ENCODE results near the gene CELSR1.

Gene CELSR1

DNA sequence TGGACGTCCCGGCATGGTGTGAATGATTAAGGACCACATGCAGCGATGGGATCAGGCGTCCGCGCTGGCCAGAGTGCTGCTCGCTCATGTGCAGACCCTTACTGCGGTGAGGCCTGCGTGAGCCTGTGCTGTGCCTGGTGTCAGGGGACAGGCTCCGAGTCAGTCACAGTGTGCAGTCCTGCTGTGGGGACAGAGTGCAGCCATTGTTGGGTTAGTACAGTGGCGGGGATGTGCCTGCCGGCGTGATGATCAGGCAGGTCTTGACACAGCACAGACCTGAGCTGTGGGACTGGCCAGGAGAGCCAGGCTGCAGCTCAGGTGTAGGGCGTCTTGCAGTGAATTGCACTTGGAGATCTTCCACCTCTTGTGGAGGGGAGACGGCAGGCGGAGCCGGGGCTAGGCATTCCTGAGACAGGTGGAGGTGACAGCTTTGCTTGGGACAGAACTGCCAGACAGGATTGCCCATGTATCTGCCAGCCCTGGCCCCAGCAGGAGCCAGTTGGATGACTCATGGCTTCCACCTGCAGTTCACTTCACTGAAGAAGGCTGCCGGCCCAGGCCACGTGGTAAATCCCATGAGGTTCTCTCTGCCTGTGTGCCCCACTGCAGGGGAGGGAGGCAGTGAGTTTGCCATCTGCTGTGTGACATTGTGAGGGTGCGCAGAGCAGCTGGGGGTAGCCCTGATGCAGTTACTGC lies 184.6 kb downstream of the CELSR1 start:
- H3K4me3 ChIP-seq (ENCODE audit: low read depth, low read length), result no peak overlapping the region
- DNase-seq (ENCODE audit: low read depth), result no peak
- in situ Hi-C loops (cut with HindIII; ENCODE audit: low sequenced_read_pairs), result no loop called here
- TF ChIP-seq, protein P1, sequence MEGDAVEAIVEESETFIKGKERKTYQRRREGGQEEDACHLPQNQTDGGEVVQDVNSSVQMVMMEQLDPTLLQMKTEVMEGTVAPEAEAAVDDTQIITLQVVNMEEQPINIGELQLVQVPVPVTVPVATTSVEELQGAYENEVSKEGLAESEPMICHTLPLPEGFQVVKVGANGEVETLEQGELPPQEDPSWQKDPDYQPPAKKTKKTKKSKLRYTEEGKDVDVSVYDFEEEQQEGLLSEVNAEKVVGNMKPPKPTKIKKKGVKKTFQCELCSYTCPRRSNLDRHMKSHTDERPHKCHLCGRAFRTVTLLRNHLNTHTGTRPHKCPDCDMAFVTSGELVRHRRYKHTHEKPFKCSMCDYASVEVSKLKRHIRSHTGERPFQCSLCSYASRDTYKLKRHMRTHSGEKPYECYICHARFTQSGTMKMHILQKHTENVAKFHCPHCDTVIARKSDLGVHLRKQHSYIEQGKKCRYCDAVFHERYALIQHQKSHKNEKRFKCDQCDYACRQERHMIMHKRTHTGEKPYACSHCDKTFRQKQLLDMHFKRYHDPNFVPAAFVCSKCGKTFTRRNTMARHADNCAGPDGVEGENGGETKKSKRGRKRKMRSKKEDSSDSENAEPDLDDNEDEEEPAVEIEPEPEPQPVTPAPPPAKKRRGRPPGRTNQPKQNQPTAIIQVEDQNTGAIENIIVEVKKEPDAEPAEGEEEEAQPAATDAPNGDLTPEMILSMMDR (IDR thresholded peaks at IDR 0.05; ENCODE audit: low read depth, low read length, missing control alignments), result no peak

DNA sequence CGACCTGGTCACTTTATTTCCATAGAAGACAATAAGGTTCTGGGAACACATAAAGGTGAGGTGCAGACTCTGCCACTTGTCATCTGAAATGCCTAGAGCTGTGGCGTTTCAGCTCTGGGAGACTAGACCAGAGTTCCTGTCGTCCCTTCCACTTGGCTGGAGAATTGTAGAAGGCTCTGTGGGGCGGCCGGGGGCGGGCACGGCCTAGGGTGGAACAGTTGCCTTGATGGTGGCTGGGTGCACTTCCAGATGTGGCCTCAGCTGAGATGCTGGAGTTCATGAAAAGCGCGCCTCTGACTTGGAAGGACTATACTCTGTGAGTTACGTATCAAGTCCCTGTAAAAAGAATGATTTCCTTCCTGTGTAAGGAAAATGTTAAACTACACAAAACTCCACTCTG lies 185.1 kb downstream of the CELSR1 start:
- TF ChIP-seq, protein P1 (IDR thresholded peaks at IDR 0.05; ENCODE audit: low read depth, low read length, missing control alignments), result no peak
- no peak for DNase-seq (ENCODE audit: low read depth)
- no peak overlapping the region for H3K4me3 ChIP-seq (ENCODE audit: low read depth, low read length)
- in situ Hi-C loops (cut with HindIII; ENCODE audit: low sequenced_read_pairs), result no loop called here

GRCh38 chr22:46351767-46352166 lies 185.7 kb downstream of the CELSR1 start:
- H3K4me3 ChIP-seq (ENCODE audit: low read depth, low read length), result no peak overlapping the region
- no peak for DNase-seq (ENCODE audit: low read depth)
- in situ Hi-C loops (cut with HindIII; ENCODE audit: low sequenced_read_pairs), result no loop called here
- TF ChIP-seq, protein P1 (IDR thresholded peaks at IDR 0.05; ENCODE audit: low read depth, low read length, missing control alignments), result no peak

- H3K4me3 ChIP-seq (ENCODE audit: low read depth, low read length), result no peak overlapping the region
- in situ Hi-C loops (cut with HindIII; ENCODE audit: low sequenced_read_pairs), result no loop called here
- TF ChIP-seq, protein P1 (IDR thresholded peaks at IDR 0.05; ENCODE audit: low read depth, low read length, missing control alignments), result no peak
Observed at GRCh38 chr22:46351131-46351735, 186.2 kb downstream of the CELSR1 start.

GRCh38 chr22:46350646-46351045 lies 186.8 kb downstream of the CELSR1 start:
- in situ Hi-C loops (cut with HindIII; ENCODE audit: low sequenced_read_pairs), result no loop called here
- no peak overlapping the region for H3K4me3 ChIP-seq (ENCODE audit: low read depth, low read length)
- TF ChIP-seq, protein P1 (IDR thresholded peaks at IDR 0.05; ENCODE audit: low read depth, low read length, missing control alignments), result no peak
- DNase-seq (ENCODE audit: low read depth), result no peak

More at GRCh38 chr22:46351131-46351735, 186.2 kb downstream of the CELSR1 start:
- DNase-seq (ENCODE audit: low read depth), result no peak

DNA sequence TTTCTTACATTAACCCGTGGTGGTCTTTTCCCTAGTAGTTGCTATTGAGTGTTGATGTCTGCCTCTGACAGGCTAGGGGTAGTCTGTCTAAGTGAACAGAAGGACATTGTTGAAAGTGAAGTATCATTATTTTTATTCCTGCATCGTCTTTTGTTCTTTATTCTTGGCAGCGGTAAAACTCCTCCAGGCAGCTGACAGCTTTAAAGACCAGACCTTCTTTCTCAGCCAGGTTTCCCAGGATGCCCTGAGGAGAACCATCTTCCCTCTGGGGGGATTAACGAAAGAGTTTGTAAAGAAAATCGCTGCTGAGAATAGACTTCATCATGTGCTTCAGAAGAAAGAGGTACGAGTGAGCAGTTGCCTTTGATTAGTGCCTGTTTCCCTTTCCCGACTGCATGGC lies 187.3 kb downstream of the CELSR1 start:
- no peak overlapping the region for H3K4me3 ChIP-seq (ENCODE audit: low read depth, low read length)
- in situ Hi-C loops (cut with HindIII; ENCODE audit: low sequenced_read_pairs), result no loop called here
- DNase-seq (ENCODE audit: low read depth), result no peak
- TF ChIP-seq, protein P1 (IDR thresholded peaks at IDR 0.05; ENCODE audit: low read depth, low read length, missing control alignments), result no peak
